NCI-H510A (cell line): ENCODE measurements around the gene ESRRG.
A peak's percentile ranks its signal among the peaks of the same experiment; 100 is the strongest.

ENCODE experiments used
- DNase-seq: peaks from one replicate; lab custom pipeline; 2025; lab: John Stamatoyannopoulos, UW

ESRRG gene

GRCh38 chr1:216627252-216627651, 96.0 kb downstream of the ESRRG start:
- DNase-seq: no peak

DNA sequence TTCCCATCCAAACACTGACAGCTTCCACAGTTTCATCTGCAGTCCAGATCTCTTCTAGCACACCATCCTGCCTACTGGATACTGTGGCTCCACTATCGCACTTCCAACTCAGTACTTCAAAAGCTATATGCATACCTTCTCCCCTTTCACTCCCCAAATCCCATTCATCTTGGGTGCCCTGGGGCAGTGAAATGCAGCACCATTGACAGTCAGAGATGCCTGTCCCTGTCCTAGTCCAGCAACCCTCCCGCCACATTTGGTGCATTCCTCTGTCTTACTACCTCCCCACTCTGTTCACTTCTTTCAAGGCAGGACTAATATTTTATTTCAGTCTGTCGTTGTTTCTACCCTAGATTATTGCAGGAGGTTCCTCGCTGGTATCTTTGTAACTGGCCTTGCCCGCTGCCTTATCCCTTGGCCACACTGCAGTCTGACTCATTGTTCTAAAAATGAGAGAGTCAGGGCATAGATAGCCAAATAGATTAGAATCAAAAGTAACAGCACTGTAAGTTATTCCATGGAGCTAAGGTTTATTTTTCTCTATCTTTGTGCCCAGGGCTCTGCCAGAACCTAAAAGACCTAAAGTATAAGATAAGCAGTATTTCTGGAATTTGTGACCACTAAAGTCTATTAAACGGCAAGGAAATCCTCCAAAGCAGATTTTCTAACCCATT, 96.7 kb downstream of the ESRRG start:
- DNase-seq: no peak

GRCh38 chr1:216621536-216621935, 101.7 kb downstream of the ESRRG start:
- DNase-seq: no peak

DNA sequence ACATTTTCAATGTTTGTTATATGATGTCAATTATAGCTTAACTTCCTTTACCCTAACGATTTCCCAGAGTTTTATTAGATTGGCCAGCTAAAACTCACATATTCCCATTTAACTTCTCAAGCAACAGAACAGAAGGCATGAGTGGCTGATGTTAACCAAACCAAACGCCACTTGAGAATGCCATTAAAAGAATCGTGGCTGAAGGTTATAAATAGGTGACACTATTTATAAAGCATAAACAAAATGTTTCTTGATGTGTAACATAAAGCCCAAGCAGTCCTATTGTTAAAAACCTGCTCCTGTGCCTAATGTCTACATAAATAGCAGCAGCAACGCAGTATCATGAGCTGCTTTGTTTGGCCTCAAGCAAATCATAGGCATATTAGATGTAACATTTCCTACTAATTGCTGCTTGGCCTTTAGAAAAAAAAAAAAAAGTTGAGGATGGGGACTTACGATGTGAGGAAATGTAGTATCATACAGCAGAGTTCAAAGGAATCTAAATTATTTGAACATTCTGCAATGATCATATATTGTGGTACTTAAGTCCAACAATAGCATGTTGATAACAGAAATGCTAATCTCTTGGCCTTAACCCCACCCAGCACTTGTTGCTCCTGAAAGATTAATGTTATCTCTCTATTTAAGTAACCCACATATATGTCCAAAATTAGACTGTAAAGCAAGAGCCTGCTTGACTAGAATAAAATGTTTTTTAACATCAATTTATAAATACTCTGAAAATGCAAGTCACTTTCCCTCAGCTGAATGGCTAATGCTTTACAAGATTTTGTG, 106.0 kb downstream of the ESRRG start:
- DNase-seq: no peak

DNA sequence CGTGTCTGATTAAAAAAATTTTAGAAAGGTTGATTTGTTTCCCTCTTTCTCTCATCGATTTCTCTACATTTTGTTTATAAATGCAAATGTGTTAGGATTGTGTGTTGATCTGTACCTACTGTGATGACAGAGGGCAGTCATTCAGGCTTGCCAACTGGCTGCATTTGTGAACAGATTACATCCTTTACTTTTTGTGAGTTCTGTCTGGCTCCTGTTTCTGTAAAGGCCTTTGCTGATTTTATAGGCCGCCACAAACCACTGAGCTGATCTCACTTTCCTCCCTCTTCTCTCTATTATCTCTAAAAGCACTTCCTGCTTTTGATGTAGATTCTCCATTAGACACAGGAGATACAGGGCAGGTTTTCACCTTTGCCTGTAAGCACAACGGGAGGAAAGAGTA, 106.8 kb downstream of the ESRRG start:
- no peak for DNase-seq

DNA sequence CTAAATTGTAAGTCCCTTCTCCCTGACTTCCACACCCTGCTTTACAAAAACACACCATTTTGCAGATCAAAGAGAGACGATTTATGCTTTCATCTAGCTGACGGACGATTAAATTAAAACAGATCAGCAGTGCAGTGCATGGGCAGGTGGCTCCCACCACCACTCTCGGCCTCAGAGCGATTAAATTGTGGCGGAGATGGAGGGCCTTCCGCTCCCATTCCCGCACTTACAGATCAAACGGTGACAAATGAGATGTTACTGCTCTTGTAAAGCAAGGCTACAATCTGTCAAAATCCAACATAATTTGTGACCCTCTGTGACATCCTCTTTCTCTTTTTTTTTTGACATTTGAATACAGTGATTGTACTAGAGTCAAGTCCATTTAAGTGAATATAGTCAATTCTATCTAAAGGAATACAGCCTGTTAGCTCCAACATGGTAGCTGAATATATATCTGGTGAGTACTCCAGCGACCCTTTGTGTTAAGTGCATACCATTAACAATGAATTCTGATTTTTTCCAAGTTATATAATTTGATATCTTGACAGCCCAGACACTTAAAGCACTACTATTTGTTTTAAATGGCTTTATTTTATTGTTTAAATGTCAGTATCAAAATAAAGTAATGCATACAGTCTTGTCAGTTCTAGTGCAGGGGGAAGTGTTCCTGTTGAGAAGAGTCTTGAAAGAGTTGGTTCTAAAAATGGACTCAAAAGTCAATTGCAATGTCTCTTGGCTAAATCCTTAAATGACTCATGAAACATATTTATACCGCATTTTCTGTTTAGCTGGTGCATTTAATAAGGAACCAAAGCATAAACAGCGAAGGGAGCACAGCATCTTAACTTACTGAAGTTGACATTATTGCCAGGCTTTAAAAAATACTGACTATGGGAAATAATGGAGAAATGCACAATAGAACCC, 109.0 kb downstream of the ESRRG start:
- DNase-seq: no peak

DNA sequence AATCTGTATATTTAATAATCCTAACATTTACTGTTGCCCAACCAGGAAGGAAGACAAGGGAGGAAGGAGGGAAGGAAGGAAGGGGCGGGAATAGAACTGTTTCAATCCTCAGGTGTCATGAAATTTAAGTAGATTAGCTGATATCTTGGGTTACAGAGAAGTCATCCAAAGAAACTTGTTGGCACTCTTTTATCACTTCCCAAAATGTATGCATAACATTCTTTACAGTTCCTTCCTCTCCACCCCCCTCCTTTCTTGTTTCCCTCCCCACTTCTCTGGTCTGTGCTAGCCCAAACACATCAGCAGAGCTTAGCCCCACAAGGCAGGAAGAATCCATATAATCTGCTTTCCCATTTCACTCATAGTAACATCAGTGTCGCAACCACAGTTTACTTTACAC, 110.9 kb downstream of the ESRRG start:
- no peak for DNase-seq

DNA sequence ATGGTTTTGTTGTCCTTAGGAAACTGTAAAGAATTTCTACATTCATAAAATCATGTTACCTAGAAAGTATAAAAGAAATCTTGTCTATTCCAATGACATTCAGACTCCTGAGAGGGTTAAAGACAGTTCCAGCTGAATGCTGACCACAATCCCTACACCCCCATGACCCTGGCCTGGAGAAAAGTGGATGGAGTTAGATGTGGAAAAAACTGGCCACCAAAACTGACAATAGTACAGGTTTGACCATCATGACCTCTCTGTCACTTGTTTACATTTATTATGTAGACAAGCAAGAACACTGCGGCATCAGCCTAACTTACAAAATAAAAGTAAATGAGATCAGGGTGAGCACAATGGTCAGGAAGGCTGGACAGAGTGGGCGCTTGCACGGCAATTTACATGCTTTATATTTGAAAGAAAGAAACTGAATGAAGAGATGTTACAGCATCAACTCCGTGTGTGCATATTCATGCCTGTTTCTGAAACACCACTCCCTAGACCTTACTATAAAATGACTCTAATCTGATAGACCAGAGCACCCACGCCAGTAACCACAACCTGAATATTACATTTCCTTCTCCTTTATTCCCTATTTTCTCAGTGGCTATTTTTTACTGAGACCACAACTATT, 116.0 kb downstream of the ESRRG start:
- no peak for DNase-seq

DNA sequence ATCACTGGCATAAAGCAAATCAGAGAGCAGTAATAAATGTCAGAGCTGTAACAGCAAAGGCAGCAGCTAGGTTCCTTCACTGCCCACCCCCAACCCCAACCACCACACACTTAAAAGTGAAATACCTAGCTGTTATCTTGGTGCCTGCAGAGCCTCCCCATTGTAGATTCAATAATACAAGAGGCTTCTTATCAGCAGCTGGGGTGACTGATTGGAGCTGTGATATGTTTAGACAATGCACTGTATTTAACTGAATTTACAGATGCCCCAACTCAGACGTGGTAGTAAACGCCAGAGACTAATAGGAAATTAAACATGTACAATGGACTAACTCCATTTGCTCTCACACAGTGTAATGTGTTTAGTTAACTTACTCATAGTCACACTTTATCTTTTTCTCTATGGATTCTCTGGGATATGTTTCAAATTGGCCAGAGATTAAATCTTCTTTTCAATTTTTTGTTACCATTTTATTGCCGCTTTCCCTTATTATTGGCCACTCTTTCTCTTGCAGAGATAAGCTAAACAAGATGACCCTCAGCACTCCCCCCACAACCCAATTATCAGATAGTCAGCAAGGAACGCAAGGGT, 117.1 kb downstream of the ESRRG start:
- DNase-seq: no peak

DNA sequence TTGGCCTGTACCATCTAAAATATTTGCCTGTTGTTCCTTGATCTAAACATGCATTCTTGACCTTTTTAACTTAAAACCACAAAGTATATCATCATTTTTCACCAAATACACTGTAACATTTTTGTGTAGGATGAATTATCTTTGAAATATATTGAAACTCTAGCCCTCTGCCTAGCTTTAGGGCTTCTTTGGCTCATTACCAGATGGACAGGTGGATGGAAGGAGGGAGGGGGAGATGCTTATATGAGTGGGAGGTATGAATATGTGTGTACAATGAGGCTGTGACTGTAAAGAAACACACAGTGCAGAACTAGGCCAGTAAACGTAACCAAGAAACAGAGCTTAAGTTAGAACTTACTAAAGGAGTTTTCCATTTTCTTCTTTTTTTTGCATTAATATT, 118.5 kb downstream of the ESRRG start:
- no peak for DNase-seq

GRCh38 chr1:216600730-216601609, 122.3 kb downstream of the ESRRG start:
- peak; percentile 65 for DNase-seq

DNA sequence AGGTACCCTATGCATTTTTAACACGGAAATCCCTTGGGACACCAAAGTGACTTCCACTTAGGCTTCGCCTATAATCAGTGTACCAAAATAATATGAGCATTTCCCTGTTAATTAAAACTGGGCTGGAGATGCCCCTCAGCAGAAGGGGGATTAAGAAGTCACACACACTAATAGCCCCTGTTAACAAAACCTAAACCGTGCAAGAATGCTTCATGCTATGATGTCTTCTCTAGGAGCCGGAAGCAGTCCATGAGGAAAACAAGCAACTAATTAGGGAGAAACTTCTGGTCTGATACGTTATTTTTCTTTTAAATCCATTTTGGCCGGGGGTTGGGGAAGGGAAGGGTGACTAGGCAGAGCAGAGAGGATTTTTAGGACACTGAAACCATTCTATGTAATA, 123.4 kb downstream of the ESRRG start:
- DNase-seq: no peak

GRCh38 chr1:216598448-216598847, 124.8 kb downstream of the ESRRG start:
- DNase-seq: no peak

- DNase-seq: no peak
Measured at GRCh38 chr1:216596281-216596862, 126.9 kb downstream of the ESRRG start.

GRCh38 chr1:216587715-216588114, 135.5 kb downstream of the ESRRG start:
- no peak for DNase-seq

DNA sequence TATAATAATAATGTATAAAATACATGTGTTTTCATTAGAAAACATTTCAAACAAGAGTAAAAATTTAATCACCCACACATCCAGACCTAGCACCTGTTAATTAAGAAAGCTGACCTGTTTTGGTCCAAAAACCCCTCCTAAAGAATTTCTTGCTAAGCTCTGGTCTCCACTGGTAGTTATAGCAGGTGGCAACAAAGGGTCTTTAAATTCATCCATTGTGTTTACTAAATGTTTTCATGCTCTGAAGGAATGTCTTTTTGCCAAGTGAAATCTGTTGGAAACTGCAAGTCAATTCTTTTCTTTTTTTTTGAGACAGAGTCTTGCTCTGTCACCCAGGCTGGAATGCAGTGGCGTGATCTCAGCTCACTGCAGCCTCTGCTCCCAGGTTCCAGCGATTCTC, 141.1 kb downstream of the ESRRG start:
- no peak for DNase-seq

DNA sequence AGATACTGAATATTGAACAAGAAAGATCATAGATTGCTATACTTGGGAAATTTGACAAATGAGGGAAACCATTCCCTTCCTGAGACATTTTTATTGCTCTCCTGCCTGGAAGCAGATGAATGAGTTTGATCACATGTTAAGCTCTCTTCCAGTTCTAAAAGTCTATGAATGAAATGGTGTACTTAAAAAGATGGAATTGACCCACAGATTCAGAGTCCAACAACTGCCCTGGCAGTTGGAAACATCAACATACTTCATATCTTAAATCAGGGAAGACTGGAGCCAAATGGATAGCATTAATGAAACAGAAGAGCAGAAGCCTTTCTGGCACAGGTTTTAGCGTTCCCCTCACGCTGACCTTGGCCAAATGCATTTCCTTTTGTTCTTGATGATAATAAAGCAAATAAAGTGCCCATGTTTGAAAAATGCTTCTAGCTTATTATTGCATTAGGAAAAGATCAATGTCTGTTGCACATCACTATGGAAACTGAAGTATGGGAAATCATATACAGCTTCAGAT, 142.6 kb downstream of the ESRRG start:
- DNase-seq: no peak

- no peak for DNase-seq
Measured at GRCh38 chr1:216576234-216576937, 146.8 kb downstream of the ESRRG start.

GRCh38 chr1:216566641-216567205, 156.5 kb downstream of the ESRRG start:
- no peak for DNase-seq
